Prostate gland (tissue), 2 donors: ENCODE measurements around the gene SCAPER. TPM values are rescaled to one million over a fixed set of nuclear protein-coding genes. Genes with fewer than 3 reads are reported as not detected.

Source experiments
- DNase-seq: peaks from one replicate; pipeline ENCODE4 v3.0.0-alpha.2; 2019; ENCODE audit warnings: low spot score
- H3K27ac ChIP-seq, 2 donors: fragments of 200-600 bp; sonication (generic); 2 replicates each; pipeline ENCODE4 v1.5.1; 2017 to 2019
- H3K27me3 ChIP-seq: fragments of 200-600 bp; sonication (generic); replicated peaks from 2 replicates; pipeline ENCODE4 v1.5.1; 2019; ENCODE audit not compliant: insufficient read depth
- H3K36me3 ChIP-seq, 2 donors: fragments of 200-600 bp; sonication (generic); 1 replicate in 1 of 2; 2 replicates in 1 of 2; pipeline versions ENCODE4 v1.5.1 to v1.8.1; 2017 to 2019
- H3K4me1 ChIP-seq: fragments of 200-600 bp; sonication (generic); replicated peaks from 2 replicates; pipeline ENCODE4 v1.5.1; 2019
- H3K4me3 ChIP-seq, 2 donors: fragments of 200-600 bp; sonication (generic); 2 replicates each; pipeline ENCODE4 v1.5.1; 2017 to 2019
- H3K9me3 ChIP-seq: fragments of 200-600 bp; sonication (generic); 2 replicates; pipeline ENCODE4 v1.5.1; 2017
- CTCF ChIP-seq, 4 experiments: fragments of 200-600 bp in 2 of 4; fragments of 450-650 bp in 2 of 4; sonication (generic) in 2 of 4; IDR thresholded peaks; 1 replicate in 3 of 4; 2 replicates in 1 of 4; pipeline ENCODE4 v1.5.1; 2016 to 2019; ENCODE audit warnings: antibody characterized with exemption in 4 of 4, mild to moderate bottlenecking in 2 of 4, moderate library complexity in 2 of 4
- POLR2A ChIP-seq: fragments of 450-650 bp; IDR thresholded peaks from one replicate; pipeline ENCODE4 v1.6.1; 2016; ENCODE audit warnings: antibody characterized with exemption, mild to moderate bottlenecking
- POLR2AphosphoS5 ChIP-seq: sonication (generic); formaldehyde crosslinking; IDR thresholded peaks from one replicate; pipeline ENCODE4 v1.6.1; 2017; ENCODE audit warnings: antibody characterized with exemption
- WGBS: methylation state at CpG from one replicate; pipeline ENCODE4 v1.1.5; 2018; 5-methylcytosine and 5-hydroxymethylcytosine counted together
- intact Hi-C: fragments of 100-400 bp; cut with DNase I; formaldehyde crosslinking; loops from one replicate; pipeline ENCODE4 v1.14.2; 2022
- total RNA-seq, 2 donors: library from RNA; depleted of rRNA; stranded (reverse); fragments of >200 nt; gene quantifications; one replicate each; pipeline ENCODE4 v1.1.0, GENCODE V29; 2016

Gene SCAPER
- total RNA-seq, 2 donors from 2014 or later = 19.1 to 38.9 TPM

- WGBS = 80% methylated on average over 13 of the region's 13 CpGs
- Histone ChIP-seq H3K27me3 (no peaks in the 10 kb centered on the region), H3K9me3 (no peaks in the 10 kb centered on the region), H3K27ac (no peak overlapping the region), H3K4me1 (no peaks in the 10 kb centered on the region), H3K36me3 (no peaks in the 10 kb centered on the region), H3K4me3 (no peak overlapping the region)
- intact Hi-C loops = no loop called here
- TF ChIP-seq POLR2A (no peak), CTCF (IDR thresholded peaks at IDR 0.05) (no peak), POLR2AphosphoS5 (no peak)
- DNase-seq = no peak
Measured at GRCh38 chr15:76916369-76916768, 11.2 kb upstream of the SCAPER start.

- intact Hi-C loops = no loop called here
- Histone ChIP-seq H3K27ac (no peak overlapping the region), H3K4me3 (no peak overlapping the region), H3K4me1 (no peaks in the 10 kb centered on the region), H3K36me3 (no peaks in the 10 kb centered on the region), H3K27me3 (no peaks in the 10 kb centered on the region), H3K9me3 (no peaks in the 10 kb centered on the region)
- no peak for TF ChIP-seq POLR2A
- TF ChIP-seq CTCF (IDR thresholded peaks at IDR 0.05) = no peak
- no peak for TF ChIP-seq POLR2AphosphoS5
- 44% methylated on average over 2 of the region's 2 CpGs for WGBS
- DNase-seq = no peak
Measured at GRCh38 chr15:76913737-76914136, 8.6 kb upstream of the SCAPER start.

GRCh38 chr15:76912430-76912829 lies 7.3 kb upstream of the SCAPER start:
- WGBS = 84% methylated on average over 4 of the region's 4 CpGs
- intact Hi-C loops = no loop called here
- no peak for DNase-seq

GRCh38 chr15:76905855-76906254 lies 715 bp upstream of the SCAPER start:
- 27% methylated on average over 9 of the region's 9 CpGs for WGBS
- no peaks in the 10 kb centered on the region for H3K27me3 ChIP-seq
- H3K36me3 ChIP-seq = no peaks in the 10 kb centered on the region
- intact Hi-C loops = no loop called here
- H3K9me3 ChIP-seq = no peaks in the 10 kb centered on the region
- no peak for TF ChIP-seq POLR2A
- no peak for TF ChIP-seq CTCF (IDR thresholded peaks at IDR 0.05)
- no peak for TF ChIP-seq POLR2AphosphoS5
- DNase-seq = no peak
- no peaks in the 10 kb centered on the region for H3K4me1 ChIP-seq
- peak overlapping the region; percentile 89 to 93 for H3K27ac ChIP-seq
- H3K4me3 ChIP-seq = peak overlapping the region; percentile 92 to 99

More at GRCh38 chr15:76912430-76912829, 7.3 kb upstream of the SCAPER start:
- H3K4me1 ChIP-seq = no peaks in the 10 kb centered on the region
- H3K9me3 ChIP-seq = no peaks in the 10 kb centered on the region
- H3K36me3 ChIP-seq = no peaks in the 10 kb centered on the region
- TF ChIP-seq POLR2A (no peak), POLR2AphosphoS5 (no peak), CTCF (IDR thresholded peaks at IDR 0.05) (no peak)
- no peaks in the 10 kb centered on the region for H3K27me3 ChIP-seq
- H3K27ac ChIP-seq = no peak overlapping the region
- H3K4me3 ChIP-seq = no peak overlapping the region

GRCh38 chr15:76904461-76905012 lies 603 bp downstream of the SCAPER start:
- TF ChIP-seq CTCF (IDR thresholded peaks at IDR 0.05) = no peak
- no peak for TF ChIP-seq POLR2A
- no peak for TF ChIP-seq POLR2AphosphoS5
- under 1% methylated on average over 29 of the region's 29 CpGs for WGBS
- no peaks in the 10 kb centered on the region for H3K27me3 ChIP-seq
- DNase-seq = peak; percentile 36
- peak overlapping the region; percentile 92 to 99 for H3K4me3 ChIP-seq
- H3K36me3 ChIP-seq = no peaks in the 10 kb centered on the region
- H3K9me3 ChIP-seq = no peaks in the 10 kb centered on the region
- no peaks in the 10 kb centered on the region for H3K4me1 ChIP-seq
- H3K27ac ChIP-seq = peak overlapping the region; percentile 89 to 93
- intact Hi-C loops = no loop called here
